HEK293 (cell line): ENCODE results near the gene SECTM1.
"Not testable (repeated sequence)": the region's sequence is repeated elsewhere in the genome, so short reads cannot be mapped to it uniquely, and the experiment has no call there.

Experiments used
- CTCF ChIA-PET: fragments of 350-600 bp; formaldehyde crosslinking; extraction: SDS; loops from one replicate; lab custom pipeline; 2021; ENCODE audit warnings: antibody characterized with exemption; lab: Yijun Ruan, JAX
- POLR2A ChIA-PET: fragments of 300-600 bp; formaldehyde crosslinking; extraction: SDS; loops from one replicate; lab custom pipeline; 2020; ENCODE audit warnings: antibody characterized with exemption, inconsistent platforms; lab: Yijun Ruan, JAX
- H3K27ac ChIP-seq: fragments of 200-500 bp; sonication (Bioruptor generic); 2 replicates; pipeline ENCODE4 v1.5.1; 2014; ENCODE audit warnings: low read depth, low read length, control low read depth, inconsistent platforms; ENCODE audit errors: extremely low read depth
- H3K36me3 ChIP-seq, 2 experiments: fragments of 200-500 bp in 1 of 2; sonication (Bioruptor generic) in 1 of 2; 1 replicate in 1 of 2; 2 replicates in 1 of 2; pipeline ENCODE4 v1.5.1; 2014 to 2017; ENCODE audit warnings: inconsistent platforms in 2 of 2, low read length in 2 of 2; ENCODE audit not compliant: control insufficient read depth in 2 of 2, insufficient read depth in 1 of 2
- H3K4me1 ChIP-seq: fragments of 200-500 bp; sonication (Bioruptor generic); 2 replicates; pipeline ENCODE4 v1.5.1; 2014; ENCODE audit warnings: mild to moderate bottlenecking, low read length, inconsistent platforms; ENCODE audit not compliant: control insufficient read depth, insufficient read depth
- H3K4me3 ChIP-seq: 2 replicates; pipeline ENCODE4 v1.5.1; 2011; ENCODE audit warnings: low read depth, mild to moderate bottlenecking, control low read depth, low read length, moderate library complexity
- H3K9me3 ChIP-seq: fragments of 200-500 bp; sonication (Bioruptor generic); 2 replicates; pipeline ENCODE4 v1.5.1; 2014; ENCODE audit warnings: low read depth, low read length, inconsistent platforms; ENCODE audit not compliant: control insufficient read depth, insufficient read depth
- BCL11A ChIP-seq: fragments of 450-650 bp; formaldehyde crosslinking; IDR thresholded peaks from 2 replicates; pipeline ENCODE4 v1.5.1; 2016; ENCODE audit warnings: low read depth, missing biosample characterization, missing genetic modification characterization
- GFI1B ChIP-seq: fragments of 450-650 bp; formaldehyde crosslinking; IDR thresholded peaks from 2 replicates; pipeline ENCODE4 v1.5.1; 2016; ENCODE audit warnings: missing biosample characterization, missing genetic modification characterization
- HIC1 ChIP-seq: fragments of 450-650 bp; formaldehyde crosslinking; IDR thresholded peaks from 2 replicates; pipeline ENCODE4 v1.5.1; 2016; ENCODE audit warnings: missing biosample characterization, missing genetic modification characterization
- PATZ1 ChIP-seq: fragments of 450-650 bp; formaldehyde crosslinking; IDR thresholded peaks from 2 replicates; pipeline ENCODE4 v1.5.1; 2016; ENCODE audit warnings: missing biosample characterization, missing genetic modification characterization
- SP2 ChIP-seq: fragments of 450-650 bp; formaldehyde crosslinking; IDR thresholded peaks from 2 replicates; pipeline ENCODE4 v1.5.1; 2016; ENCODE audit warnings: missing biosample characterization, missing genetic modification characterization
- TSHZ1 ChIP-seq: fragments of 450-650 bp; formaldehyde crosslinking; IDR thresholded peaks from 2 replicates; pipeline ENCODE4 v1.5.1; 2016; ENCODE audit warnings: missing biosample characterization, missing genetic modification characterization, borderline replicate concordance
- YY1 ChIP-seq: fragments of 450-650 bp; formaldehyde crosslinking; IDR thresholded peaks from 2 replicates; pipeline ENCODE4 v1.5.1; 2018; ENCODE audit warnings: missing biosample characterization, missing genetic modification characterization
- ZNF146 ChIP-seq: fragments of 450-650 bp; formaldehyde crosslinking; IDR thresholded peaks from 2 replicates; pipeline ENCODE4 v1.5.1; 2016; ENCODE audit warnings: missing biosample characterization, missing genetic modification characterization
- ZNF155 ChIP-seq: fragments of 450-650 bp; formaldehyde crosslinking; IDR thresholded peaks from 2 replicates; pipeline ENCODE4 v1.5.1; 2016; ENCODE audit warnings: missing biosample characterization, missing genetic modification characterization
- ZNF19 ChIP-seq: fragments of 450-650 bp; formaldehyde crosslinking; IDR thresholded peaks from 2 replicates; pipeline ENCODE4; 2016; ENCODE audit warnings: missing biosample characterization, missing genetic modification characterization, low read depth
- ZNF362 ChIP-seq: fragments of 450-650 bp; formaldehyde crosslinking; IDR thresholded peaks from 2 replicates; pipeline ENCODE4 v1.5.1; 2016; ENCODE audit warnings: missing biosample characterization, missing genetic modification characterization
- ZNF433 ChIP-seq: fragments of 450-650 bp; formaldehyde crosslinking; IDR thresholded peaks from 2 replicates; pipeline ENCODE4 v1.5.1; 2016; ENCODE audit warnings: missing biosample characterization, missing genetic modification characterization, low read depth
- ZNF530 ChIP-seq: fragments of 450-650 bp; formaldehyde crosslinking; IDR thresholded peaks from 2 replicates; pipeline ENCODE4 v1.5.1; 2016; ENCODE audit warnings: low read depth, missing biosample characterization, missing genetic modification characterization
- ZNF548 ChIP-seq: fragments of 450-650 bp; formaldehyde crosslinking; IDR thresholded peaks from 2 replicates; pipeline ENCODE4 v1.5.1; 2016; ENCODE audit warnings: missing biosample characterization, missing genetic modification characterization
- ZNF555 ChIP-seq: fragments of 450-650 bp; formaldehyde crosslinking; conservative IDR thresholded peaks from 2 replicates; pipeline ENCODE4 v1.5.1; 2017; ENCODE audit warnings: missing biosample characterization, mild to moderate bottlenecking, missing genetic modification characterization, inconsistent platforms
- ZNF747 ChIP-seq: fragments of 450-650 bp; formaldehyde crosslinking; IDR thresholded peaks from 2 replicates; pipeline ENCODE4 v1.5.1; 2016; ENCODE audit warnings: missing biosample characterization, missing genetic modification characterization
- ZNF777 ChIP-seq: fragments of 450-650 bp; formaldehyde crosslinking; IDR thresholded peaks from 2 replicates; pipeline ENCODE4 v1.5.1; 2017; ENCODE audit warnings: missing biosample characterization, missing genetic modification characterization, borderline replicate concordance
- ZSCAN18 ChIP-seq: fragments of 450-650 bp; formaldehyde crosslinking; IDR thresholded peaks from 2 replicates; pipeline ENCODE4 v1.5.1; 2016; ENCODE audit warnings: missing biosample characterization, missing genetic modification characterization
- ZSCAN30 ChIP-seq: fragments of 450-650 bp; IDR thresholded peaks from 2 replicates; pipeline ENCODE4 v1.5.1; 2018; ENCODE audit warnings: missing biosample characterization, mild to moderate bottlenecking, missing genetic modification characterization, moderate library complexity

SECTM1 gene

GRCh38 chr17:82377924-82378740 lies 44.6 kb upstream of the SECTM1 start:
- TF ChIP-seq ZNF530 (tag by site-specific recombination) (no peak), ZNF433 (tag by site-specific recombination) (no peak), PATZ1 (tag by site-specific recombination) (no peak), SP2 (tag by site-specific recombination) (no peak), ZNF555 (tag by site-specific recombination) (no peak), ZNF19 (no peak), ZSCAN30 (tag by site-specific recombination) (no peak), YY1 (tag by site-specific recombination) (no peak), ZNF747 (no peak), BCL11A (tag by site-specific recombination) (no peak), ZSCAN18 (tag by site-specific recombination) (no peak), GFI1B (tag by site-specific recombination) (no peak), ZNF146 (tag by site-specific recombination) (no peak), HIC1 (no peak), TSHZ1 (tag by site-specific recombination) (no peak), ZNF155 (tag by site-specific recombination) (no peak), ZNF362 (tag by site-specific recombination) (no peak), ZNF548 (tag by site-specific recombination) (no peak), ZNF777 (tag by site-specific recombination) (no peak)
- Histone ChIP-seq H3K4me3 (no peak overlapping the region), H3K4me1 (no peaks in the 10 kb centered on the region), H3K27ac (no peak overlapping the region), H3K9me3 (no peaks in the 10 kb centered on the region), H3K36me3 (no peaks in the 10 kb centered on the region)
- POLR2A ChIA-PET, result interaction anchor here (0.9 kb wide), 1 partner anchor 34 kb away, joined by 3 read pairs; no protein-coding TSS in a partner anchor
- CTCF ChIA-PET, result interaction anchor here (0.7 kb wide), 1 partner anchor 12 kb away, joined by 3 read pairs; no protein-coding TSS in a partner anchor

- POLR2A ChIA-PET, H3K4me3 ChIP-seq, CTCF ChIA-PET, H3K4me1 ChIP-seq, H3K27ac ChIP-seq, H3K36me3 ChIP-seq, H3K9me3 ChIP-seq: not testable (repeated sequence)
These were observed 43.7 kb upstream of the SECTM1 start for GRCh38 chr17:82377294-82377693.
